A549 (cell line): ENCODE results near the gene DDIAS.

Experiments
- ESRRA ChIP-seq: fragments of 150-350 bp; IDR thresholded peaks from 2 replicates; pipeline ENCODE4 v1.6.1; 2014; ENCODE audit warnings: mild to moderate bottlenecking, low read length, borderline replicate concordance
- HOXA7 ChIP-seq: fragments of 250-450 bp; sonication (Bioruptor Pico); IDR thresholded peaks from 2 replicates; pipeline ENCODE4 v1.5.0; 2020; ENCODE audit warnings: mild to moderate bottlenecking, moderate library complexity
- KDM1A ChIP-seq: fragments of 200-600 bp; sonication (generic); IDR thresholded peaks from 2 replicates; pipeline ENCODE4 v1.6.1; 2016; ENCODE audit warnings: low read depth, mild to moderate bottlenecking
- POLR2A ChIP-seq: IDR thresholded peaks from 2 replicates; pipeline ENCODE4 v1.6.1; 2012; ENCODE audit warnings: mild to moderate bottlenecking, low read length
- RAD21 ChIP-seq, 2 experiments: fragments of >200 bp in 1 of 2; sonication (Bioruptor Twin) in 1 of 2; formaldehyde crosslinking in 1 of 2; IDR thresholded peaks in 1 of 2; conservative IDR thresholded peaks in 1 of 2; 2 replicates in 1 of 2; 3 replicates in 1 of 2; pipeline ENCODE4 v1.6.1; 2012 to 2018; ENCODE audit warnings: inconsistent platforms in 1 of 2
- RFX5 ChIP-seq: fragments of 450-650 bp; IDR thresholded peaks from 2 replicates; pipeline ENCODE4 v1.7.1; 2014; ENCODE audit warnings: antibody characterized with exemption, mild to moderate bottlenecking, moderate library complexity
- RNF2 ChIP-seq: fragments of 200-600 bp; sonication (generic); IDR thresholded peaks from 2 replicates; pipeline ENCODE4 v1.6.1; 2016; ENCODE audit warnings: low read depth, mild to moderate bottlenecking, antibody characterized with exemption, moderate library complexity, borderline replicate concordance
- SMC3 ChIP-seq: fragments of >200 bp; sonication (Bioruptor Twin); formaldehyde crosslinking; IDR thresholded peaks from 3 replicates; pipeline ENCODE4 v1.6.1; 2018; ENCODE audit warnings: inconsistent platforms
- TF ChIP-seq, protein P1 (sequence below): fragments of >200 bp; sonication (Bioruptor Twin); formaldehyde crosslinking; IDR thresholded peaks from 3 replicates; pipeline ENCODE4 v1.5.1; 2016
- TF ChIP-seq, protein P2 (sequence below): fragments of 200-600 bp; sonication (generic); IDR thresholded peaks from 2 replicates; pipeline ENCODE4 v1.6.1; 2016; ENCODE audit warnings: antibody characterized with exemption, mild to moderate bottlenecking, moderate library complexity

DNA sequence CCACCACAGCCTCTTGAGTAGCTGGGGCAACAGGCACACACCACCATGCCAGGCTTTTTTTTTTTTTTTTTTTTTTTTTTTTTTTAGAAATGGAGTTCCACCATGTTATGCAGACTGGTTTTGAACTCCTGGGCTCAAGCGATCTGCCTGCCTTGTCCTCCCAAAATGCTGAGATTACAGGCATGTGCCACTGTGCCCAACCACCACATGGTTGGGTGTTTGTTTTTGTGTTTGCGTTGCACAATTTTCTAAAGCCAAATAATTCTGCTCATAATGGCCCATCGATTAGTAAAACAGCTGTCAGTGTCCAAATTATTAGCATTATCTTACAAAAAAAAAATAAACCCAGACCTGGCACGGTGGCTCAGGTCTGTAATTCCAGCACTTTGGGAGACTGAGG is 65.8 kb downstream of the DDIAS start:
- TF ChIP-seq, protein P1, sequence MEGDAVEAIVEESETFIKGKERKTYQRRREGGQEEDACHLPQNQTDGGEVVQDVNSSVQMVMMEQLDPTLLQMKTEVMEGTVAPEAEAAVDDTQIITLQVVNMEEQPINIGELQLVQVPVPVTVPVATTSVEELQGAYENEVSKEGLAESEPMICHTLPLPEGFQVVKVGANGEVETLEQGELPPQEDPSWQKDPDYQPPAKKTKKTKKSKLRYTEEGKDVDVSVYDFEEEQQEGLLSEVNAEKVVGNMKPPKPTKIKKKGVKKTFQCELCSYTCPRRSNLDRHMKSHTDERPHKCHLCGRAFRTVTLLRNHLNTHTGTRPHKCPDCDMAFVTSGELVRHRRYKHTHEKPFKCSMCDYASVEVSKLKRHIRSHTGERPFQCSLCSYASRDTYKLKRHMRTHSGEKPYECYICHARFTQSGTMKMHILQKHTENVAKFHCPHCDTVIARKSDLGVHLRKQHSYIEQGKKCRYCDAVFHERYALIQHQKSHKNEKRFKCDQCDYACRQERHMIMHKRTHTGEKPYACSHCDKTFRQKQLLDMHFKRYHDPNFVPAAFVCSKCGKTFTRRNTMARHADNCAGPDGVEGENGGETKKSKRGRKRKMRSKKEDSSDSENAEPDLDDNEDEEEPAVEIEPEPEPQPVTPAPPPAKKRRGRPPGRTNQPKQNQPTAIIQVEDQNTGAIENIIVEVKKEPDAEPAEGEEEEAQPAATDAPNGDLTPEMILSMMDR, result no peak
- no peak for TF ChIP-seq RAD21 (conservative IDR thresholded peaks at IDR 0.05 in 1 of 2, IDR thresholded peaks at IDR 0.05 in 1 of 2)
- no peak for TF ChIP-seq ESRRA
- TF ChIP-seq HOXA7 (CRISPR knock-in tag), result no peak
- no peak for TF ChIP-seq POLR2A
- TF ChIP-seq RFX5, result no peak
- no peak for TF ChIP-seq KDM1A
- no peak for TF ChIP-seq RNF2
- TF ChIP-seq SMC3, result no peak
- TF ChIP-seq, protein P2, sequence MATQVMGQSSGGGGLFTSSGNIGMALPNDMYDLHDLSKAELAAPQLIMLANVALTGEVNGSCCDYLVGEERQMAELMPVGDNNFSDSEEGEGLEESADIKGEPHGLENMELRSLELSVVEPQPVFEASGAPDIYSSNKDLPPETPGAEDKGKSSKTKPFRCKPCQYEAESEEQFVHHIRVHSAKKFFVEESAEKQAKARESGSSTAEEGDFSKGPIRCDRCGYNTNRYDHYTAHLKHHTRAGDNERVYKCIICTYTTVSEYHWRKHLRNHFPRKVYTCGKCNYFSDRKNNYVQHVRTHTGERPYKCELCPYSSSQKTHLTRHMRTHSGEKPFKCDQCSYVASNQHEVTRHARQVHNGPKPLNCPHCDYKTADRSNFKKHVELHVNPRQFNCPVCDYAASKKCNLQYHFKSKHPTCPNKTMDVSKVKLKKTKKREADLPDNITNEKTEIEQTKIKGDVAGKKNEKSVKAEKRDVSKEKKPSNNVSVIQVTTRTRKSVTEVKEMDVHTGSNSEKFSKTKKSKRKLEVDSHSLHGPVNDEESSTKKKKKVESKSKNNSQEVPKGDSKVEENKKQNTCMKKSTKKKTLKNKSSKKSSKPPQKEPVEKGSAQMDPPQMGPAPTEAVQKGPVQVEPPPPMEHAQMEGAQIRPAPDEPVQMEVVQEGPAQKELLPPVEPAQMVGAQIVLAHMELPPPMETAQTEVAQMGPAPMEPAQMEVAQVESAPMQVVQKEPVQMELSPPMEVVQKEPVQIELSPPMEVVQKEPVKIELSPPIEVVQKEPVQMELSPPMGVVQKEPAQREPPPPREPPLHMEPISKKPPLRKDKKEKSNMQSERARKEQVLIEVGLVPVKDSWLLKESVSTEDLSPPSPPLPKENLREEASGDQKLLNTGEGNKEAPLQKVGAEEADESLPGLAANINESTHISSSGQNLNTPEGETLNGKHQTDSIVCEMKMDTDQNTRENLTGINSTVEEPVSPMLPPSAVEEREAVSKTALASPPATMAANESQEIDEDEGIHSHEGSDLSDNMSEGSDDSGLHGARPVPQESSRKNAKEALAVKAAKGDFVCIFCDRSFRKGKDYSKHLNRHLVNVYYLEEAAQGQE, result no peak
